PC-3 (cell line): ENCODE measurements around the gene FLNB. TPM values are rescaled to one million over a fixed set of nuclear protein-coding genes. Genes with fewer than 3 reads are reported as not detected.

Source experiments
- ATAC-seq: fragments of 200-7000 bp; cut with Tn5 transposase; 2 replicates; pipeline ENCODE4 v1.9.1; 2020; ENCODE audit warnings: mild to moderate bottlenecking, moderate library complexity
- BruUV-seq: library from RNA; stranded (reverse); fragments of 400-500 nt; replicated peaks from 2 replicates; lab custom pipeline; 2021; lab: Mats Ljungman, UMichigan
- CTCF ChIA-PET: fragments of 300-600 bp; sonication (Branson Sonifier 250); formaldehyde crosslinking; loops from one replicate; lab custom pipeline; 2022; ENCODE audit warnings: antibody characterized with exemption; lab: Charles Lee
- POLR2A ChIA-PET: fragments of 300-600 bp; sonication (Branson Sonifier 250); formaldehyde crosslinking; loops from one replicate; lab custom pipeline; 2022; ENCODE audit warnings: antibody characterized with exemption; ENCODE audit not compliant: unreplicated experiment; lab: Charles Lee
- DNase-seq: peaks from one replicate; pipeline ENCODE4 v3.0.0-alpha.2; 2015
- H2AFZ ChIP-seq: fragments of 300-600 bp; sonication (generic); 2 replicates; pipeline ENCODE4 v1.6.0; 2016; ENCODE audit warnings: antibody characterized with exemption, low read length
- H3F3A ChIP-seq: fragments of 300-600 bp; sonication (generic); one replicate; pipeline ENCODE4 v1.6.0; 2017; ENCODE audit warnings: antibody characterized with exemption, low read length, control low read depth, mild to moderate bottlenecking; ENCODE audit not compliant: unreplicated experiment
- H3K27ac ChIP-seq: fragments of 300-600 bp; sonication (generic); 2 replicates; pipeline ENCODE4 v1.5.1; 2016; ENCODE audit warnings: mild to moderate bottlenecking, low read length
- H3K27me3 ChIP-seq: fragments of 300-600 bp; sonication (generic); 2 replicates; pipeline ENCODE4 v1.6.1; 2016; ENCODE audit warnings: low read length, mixed read lengths
- H3K36me3 ChIP-seq: fragments of 300-600 bp; sonication (generic); 2 replicates; pipeline ENCODE4 v1.6.1; 2016; ENCODE audit warnings: low read depth, mixed run types, low read length, mixed read lengths
- H3K4me1 ChIP-seq: fragments of 300-600 bp; sonication (generic); 2 replicates; pipeline ENCODE4 v1.5.1; 2016; ENCODE audit warnings: low read length; ENCODE audit not compliant: insufficient read depth
- H3K4me2 ChIP-seq: fragments of 300-600 bp; sonication (generic); 2 replicates; pipeline ENCODE4 v1.6.0; 2016; ENCODE audit warnings: low read length
- H3K4me3 ChIP-seq: fragments of 300-600 bp; sonication (generic); 2 replicates; pipeline ENCODE4 v1.5.1; 2016; ENCODE audit warnings: mild to moderate bottlenecking, low read length, mixed read lengths
- H3K79me2 ChIP-seq: fragments of 300-600 bp; sonication (generic); 2 replicates; pipeline ENCODE4 v1.6.1; 2017; ENCODE audit warnings: low read length, mixed read lengths
- H3K9ac ChIP-seq: fragments of 300-600 bp; sonication (generic); 2 replicates; pipeline ENCODE4 v1.6.0; 2016; ENCODE audit warnings: mild to moderate bottlenecking, low read length
- H3K9me2 ChIP-seq: fragments of 300-600 bp; sonication (generic); replicated peaks from 2 replicates; pipeline ENCODE4 v1.6.1; 2016; ENCODE audit warnings: mixed run types, low read length, mixed read lengths
- H3K9me3 ChIP-seq: fragments of 300-600 bp; sonication (generic); 2 replicates; pipeline ENCODE4 v1.6.1; 2016; ENCODE audit warnings: low read length, mixed read lengths
- H4K20me1 ChIP-seq: fragments of 300-600 bp; sonication (generic); 2 replicates; pipeline ENCODE4 v1.6.1; 2016; ENCODE audit warnings: low read length, mixed read lengths
- CTCF ChIP-seq: fragments of 300-600 bp; sonication (generic); conservative IDR thresholded peaks from 2 replicates; pipeline ENCODE4 v1.5.1; 2017; ENCODE audit warnings: antibody characterized with exemption, low read depth, mild to moderate bottlenecking, low read length
- EZH2 ChIP-seq: fragments of 300-600 bp; sonication (generic); IDR thresholded peaks from one replicate; pipeline ENCODE4 v1.6.1; 2017; ENCODE audit warnings: antibody characterized with exemption, mild to moderate bottlenecking, low read length; ENCODE audit not compliant: unreplicated experiment
- EZH2phosphoT487 ChIP-seq: fragments of 300-600 bp; sonication (generic); IDR thresholded peaks from 2 replicates; pipeline ENCODE4 v1.6.1; 2018; ENCODE audit warnings: mild to moderate bottlenecking, antibody characterized with exemption, low read length, borderline replicate concordance
- intact Hi-C: fragments of 100-400 bp; cut with micrococcal nuclease; formaldehyde crosslinking; loops from 2 replicates; pipeline ENCODE4 v1.9.0; 2023
- total RNA-seq: library from RNA; depleted of rRNA; stranded (reverse); fragments of >200 nt; gene quantifications from 2 replicates; pipeline ENCODE4 v1.2.3, GENCODE V29; 2014

The FLNB gene
- total RNA-seq, 1 experiment from 2014 or later = 505 TPM

GRCh38 chr3:58029842-58030584 is 21.8 kb downstream of the FLNB start:
- H3K27ac ChIP-seq = no peak overlapping the region
- H3K4me1 ChIP-seq = peaks cover 38% of the 10 kb centered on the region
- DNase-seq (no peak), ATAC-seq (no peak)
- no peak overlapping the region for H3K4me2 ChIP-seq
- H3K9me3 ChIP-seq = no peaks in the 10 kb centered on the region
- CTCF ChIA-PET = interaction anchor here (0.7 kb wide), 1 partner anchor 22 kb away, joined by 3 read pairs; no protein-coding TSS in a partner anchor
- TF ChIP-seq EZH2phosphoT487 (no peak), CTCF (no peak), EZH2 (no peak)
- H3K36me3 ChIP-seq = peaks cover 17% of the 10 kb centered on the region; the same call in 1 of the 2 replicates
- intact Hi-C loops = no loop called here
- no peak overlapping the region for H2AFZ ChIP-seq
- POLR2A ChIA-PET = no interaction called here
- H3K79me2 ChIP-seq = peaks cover 100% of the 10 kb centered on the region
- no peak overlapping the region for H3K4me3 ChIP-seq
- no peaks in the 10 kb centered on the region for H3K27me3 ChIP-seq
- no peaks in the 10 kb centered on the region for H3K9me2 ChIP-seq
- H3F3A ChIP-seq = no peaks in the 10 kb centered on the region
- H4K20me1 ChIP-seq = peaks cover 64% of the 10 kb centered on the region
- BruUV-seq = TSS peak; percentile 4
- no peak overlapping the region for H3K9ac ChIP-seq

GRCh38 chr3:58032186-58032585 is 24.0 kb downstream of the FLNB start:
- CTCF ChIA-PET = no interaction called here
- no TSS peak for BruUV-seq
- Histone ChIP-seq H3F3A (no peaks in the 10 kb centered on the region), H3K9me2 (no peaks in the 10 kb centered on the region), H3K9ac (no peak overlapping the region), H3K27me3 (no peaks in the 10 kb centered on the region), H3K9me3 (no peaks in the 10 kb centered on the region), H3K36me3 (peaks cover 17% of the 10 kb centered on the region; the same call in 1 of the 2 replicates), H3K4me3 (no peak overlapping the region), H4K20me1 (peaks cover 62% of the 10 kb centered on the region), H3K4me2 (no peak overlapping the region), H3K79me2 (peaks cover 100% of the 10 kb centered on the region), H3K4me1 (peaks cover 38% of the 10 kb centered on the region), H2AFZ (no peak overlapping the region), H3K27ac (no peak overlapping the region)
- ATAC-seq (no peak), DNase-seq (no peak)
- intact Hi-C loops = no loop called here
- POLR2A ChIA-PET = no interaction called here
- no peak for TF ChIP-seq CTCF
- TF ChIP-seq EZH2phosphoT487 = no peak
- TF ChIP-seq EZH2 = no peak
